Measurements from ENCODE around the gene SSBP4. TPM values are rescaled to one million over a fixed set of nuclear protein-coding genes. Genes with fewer than 3 reads are reported as not detected.

SSBP4 gene
- total RNA-seq, 6 donors from 2014 or later: 52.0 to 157 (median 84.1) TPM

GRCh38 chr19:18433015-18433691, 14.0 kb downstream of the SSBP4 start:
- Histone ChIP-seq H3K27me3 (no peaks in the 10 kb centered on the region), H3K4me3 (peak overlapping the region in 3 of 4 donors; percentile 46 to 60 (median 59)), H3K36me3 (peaks cover 0 to 10% (median 0%) of the 10 kb centered on the region in 4 donors), H3K9me3 (no peaks in the 10 kb centered on the region), H3K27ac (peak overlapping the region; percentile 4 to 77 (median 56)), H3K4me1 (peaks cover 38 to 66% (median 52%) of the 10 kb centered on the region in 4 donors)
- no peak for ATAC-seq (ENCODE audit: low FRiP score in 2 of 2)
- peak in 1 of 2 donors; percentile 89 for DNase-seq
- 38 to 40% methylated on average over 4 to 25 of the region's 59 CpGs for whole genome bisulfite sequencing, 2 donors
- TF ChIP-seq CTCF (IDR thresholded peaks at IDR 0.05): no peak
- TF ChIP-seq EP300 (IDR thresholded peaks at IDR 0.05): no peak
- TF ChIP-seq POLR2A (IDR thresholded peaks at IDR 0.05): no peak
- no peak for TF ChIP-seq POLR2AphosphoS5 (IDR thresholded peaks at IDR 0.05)

- 10 to 57% methylated on average over 6 to 14 of the region's 60 CpGs for WGBS, 2 donors
- H3K27me3 ChIP-seq: no peaks in the 10 kb centered on the region
- H3K4me1 ChIP-seq: peaks cover 42 to 68% (median 52%) of the 10 kb centered on the region in 4 donors
- DNase-seq: peak in 1 of 2 donors; percentile 89
- no peaks in the 10 kb centered on the region for H3K9me3 ChIP-seq
- peaks cover 0 to 10% (median 0%) of the 10 kb centered on the region in 4 donors for H3K36me3 ChIP-seq
- H3K4me3 ChIP-seq: peak overlapping the region in 3 of 4 donors; percentile 46 to 60 (median 59)
- no peak for ATAC-seq (ENCODE audit: low FRiP score in 2 of 2)
- H3K27ac ChIP-seq: peak overlapping the region; percentile 49 to 77 (median 60)
- TF ChIP-seq EP300 (IDR thresholded peaks at IDR 0.05) (no peak), POLR2AphosphoS5 (IDR thresholded peaks at IDR 0.05) (no peak), POLR2A (IDR thresholded peaks at IDR 0.05) (no peak), CTCF (IDR thresholded peaks at IDR 0.05) (no peak)
Observed at GRCh38 chr19:18433735-18434398, 14.7 kb downstream of the SSBP4 start.

GRCh38 chr19:18434411-18435175, 15.4 kb downstream of the SSBP4 start:
- H3K4me1 ChIP-seq: peaks cover 38 to 67% (median 47%) of the 10 kb centered on the region in 4 donors

More at GRCh38 chr19:18434411-18435175, 15.4 kb downstream of the SSBP4 start:
- Histone ChIP-seq H3K9me3 (no peaks in the 10 kb centered on the region), H3K4me3 (peak overlapping the region in 1 of 4 donors; percentile 59), H3K27ac (peak overlapping the region in 2 of 4 donors; percentile 57 to 77), H3K36me3 (peaks cover 0 to 10% (median 0%) of the 10 kb centered on the region in 4 donors), H3K27me3 (no peaks in the 10 kb centered on the region)
- TF ChIP-seq POLR2A (IDR thresholded peaks at IDR 0.05): no peak
- no peak for TF ChIP-seq CTCF (IDR thresholded peaks at IDR 0.05)
- TF ChIP-seq EP300 (IDR thresholded peaks at IDR 0.05): no peak
- TF ChIP-seq POLR2AphosphoS5 (IDR thresholded peaks at IDR 0.05): no peak
- WGBS, 2 donors: 83 to 84% methylated on average over 17 to 19 of the region's 21 CpGs
- DNase-seq (no peak), ATAC-seq (ENCODE audit: low FRiP score in 2 of 2) (no peak)
